ENCODE data around the gene TBC1D3K.
"Not testable (repeated sequence)": the region's sequence is repeated elsewhere in the genome, so short reads cannot be mapped to it uniquely, and the experiment has no call there.

TBC1D3K gene

DNA sequence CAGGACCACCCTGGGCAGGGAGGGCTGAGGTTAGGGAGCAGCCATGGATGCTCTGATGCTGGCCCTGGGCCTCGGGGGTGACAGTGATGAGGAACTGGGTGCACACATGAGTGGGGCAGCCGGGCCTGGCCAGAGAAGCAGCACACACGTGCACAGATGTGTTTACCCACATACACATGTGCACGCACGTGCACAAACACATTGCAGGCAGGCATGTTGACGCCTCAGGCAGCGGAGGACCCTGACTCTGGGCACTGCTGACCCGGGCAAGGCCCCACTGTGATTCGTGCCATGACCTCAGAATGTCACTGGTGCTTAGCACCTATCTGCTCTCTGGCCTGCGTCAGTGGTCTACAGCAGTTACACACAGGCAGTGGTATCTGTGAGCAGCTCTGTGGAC, at the start of gene TBC1D3K:
TBC1D3K (plus strand) TSS at position 301 of the 400 bp plus-strand sequence. CDS start 1,585 bp downstream, outside the sequence.
- in situ Hi-C loops (cut with MboI; ENCODE audit: low pct_unique_long_range_greater_than_20kb, low sequenced_read_pairs, unreplicated experiment); DNase-seq (ENCODE audit: low spot score): not testable (repeated sequence)

DNA sequence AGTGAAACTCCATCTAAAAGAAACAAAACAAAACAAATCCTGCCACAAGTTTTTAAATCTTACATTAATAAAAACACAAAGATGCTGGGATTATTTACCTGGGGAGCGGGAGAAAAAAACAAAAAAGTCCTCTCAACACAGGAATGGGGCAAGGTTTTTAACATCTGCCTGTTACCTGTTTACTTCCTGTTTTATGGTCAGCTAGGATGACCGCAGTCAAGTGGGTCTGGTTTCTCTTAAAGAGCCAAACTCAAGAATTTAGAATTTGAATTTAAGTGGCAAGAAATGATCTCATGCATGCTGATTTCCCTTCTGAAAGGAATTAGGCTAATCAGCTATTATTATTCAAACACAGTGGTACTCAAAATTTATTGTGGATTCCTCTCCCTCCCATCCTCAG, 39.7 kb upstream of the TBC1D3K start:
- in situ Hi-C loops (cut with MboI; ENCODE audit: low pct_unique_long_range_greater_than_20kb, low sequenced_read_pairs, unreplicated experiment) = no loop called here
- DNase-seq (ENCODE audit: low spot score) = no peak
- TF ChIP-seq, protein P1, sequence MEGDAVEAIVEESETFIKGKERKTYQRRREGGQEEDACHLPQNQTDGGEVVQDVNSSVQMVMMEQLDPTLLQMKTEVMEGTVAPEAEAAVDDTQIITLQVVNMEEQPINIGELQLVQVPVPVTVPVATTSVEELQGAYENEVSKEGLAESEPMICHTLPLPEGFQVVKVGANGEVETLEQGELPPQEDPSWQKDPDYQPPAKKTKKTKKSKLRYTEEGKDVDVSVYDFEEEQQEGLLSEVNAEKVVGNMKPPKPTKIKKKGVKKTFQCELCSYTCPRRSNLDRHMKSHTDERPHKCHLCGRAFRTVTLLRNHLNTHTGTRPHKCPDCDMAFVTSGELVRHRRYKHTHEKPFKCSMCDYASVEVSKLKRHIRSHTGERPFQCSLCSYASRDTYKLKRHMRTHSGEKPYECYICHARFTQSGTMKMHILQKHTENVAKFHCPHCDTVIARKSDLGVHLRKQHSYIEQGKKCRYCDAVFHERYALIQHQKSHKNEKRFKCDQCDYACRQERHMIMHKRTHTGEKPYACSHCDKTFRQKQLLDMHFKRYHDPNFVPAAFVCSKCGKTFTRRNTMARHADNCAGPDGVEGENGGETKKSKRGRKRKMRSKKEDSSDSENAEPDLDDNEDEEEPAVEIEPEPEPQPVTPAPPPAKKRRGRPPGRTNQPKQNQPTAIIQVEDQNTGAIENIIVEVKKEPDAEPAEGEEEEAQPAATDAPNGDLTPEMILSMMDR (IDR thresholded peaks at IDR 0.05; ENCODE audit: extremely low read depth, insufficient read depth, missing control alignments) = no peak

DNA sequence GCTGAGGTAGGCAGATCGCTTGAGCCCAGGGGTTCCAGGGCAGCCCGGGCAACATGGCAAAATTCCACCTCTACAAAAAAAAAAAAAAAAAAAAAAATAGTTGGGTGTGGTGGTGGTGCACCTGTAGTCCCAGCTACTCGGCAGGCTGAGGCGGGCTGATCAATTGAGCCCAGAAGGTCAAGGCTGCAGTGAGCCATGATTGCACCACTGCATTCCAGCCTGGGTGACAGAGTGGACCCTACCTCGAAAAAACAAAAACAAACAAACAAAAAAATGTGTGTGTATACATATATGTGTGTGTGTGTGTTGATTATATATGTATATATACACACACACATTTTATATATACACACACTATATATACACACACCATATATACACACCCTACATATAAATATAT, 39.1 kb upstream of the TBC1D3K start:
- DNase-seq (ENCODE audit: low spot score) = no peak
- in situ Hi-C loops (cut with MboI; ENCODE audit: low pct_unique_long_range_greater_than_20kb, low sequenced_read_pairs, unreplicated experiment) = no loop called here
- TF ChIP-seq, protein P1 (IDR thresholded peaks at IDR 0.05; ENCODE audit: extremely low read depth, insufficient read depth, missing control alignments) = no peak

DNA sequence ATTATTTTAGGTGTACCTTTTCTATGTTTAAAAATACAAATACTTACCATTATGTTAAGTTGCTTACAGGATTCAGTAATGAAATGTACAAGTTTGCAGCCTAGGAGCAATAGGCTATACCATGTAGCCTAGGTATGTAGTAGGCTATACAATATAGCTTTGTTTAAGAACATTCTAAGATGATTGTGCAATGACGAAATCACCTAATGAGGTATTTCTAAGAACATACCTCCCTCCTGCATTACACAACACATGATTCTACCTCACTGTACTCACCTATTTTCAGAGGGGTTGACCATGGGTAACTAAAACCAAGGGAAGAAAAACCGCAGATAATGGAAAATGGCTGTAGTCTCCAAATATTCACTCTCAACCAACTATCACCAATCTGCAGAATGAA, 35.3 kb upstream of the TBC1D3K start:
- in situ Hi-C loops (cut with MboI; ENCODE audit: low pct_unique_long_range_greater_than_20kb, low sequenced_read_pairs, unreplicated experiment) = no loop called here
- no peak for DNase-seq (ENCODE audit: low spot score)
- TF ChIP-seq, protein P1 (IDR thresholded peaks at IDR 0.05; ENCODE audit: extremely low read depth, insufficient read depth, missing control alignments) = no peak

DNA sequence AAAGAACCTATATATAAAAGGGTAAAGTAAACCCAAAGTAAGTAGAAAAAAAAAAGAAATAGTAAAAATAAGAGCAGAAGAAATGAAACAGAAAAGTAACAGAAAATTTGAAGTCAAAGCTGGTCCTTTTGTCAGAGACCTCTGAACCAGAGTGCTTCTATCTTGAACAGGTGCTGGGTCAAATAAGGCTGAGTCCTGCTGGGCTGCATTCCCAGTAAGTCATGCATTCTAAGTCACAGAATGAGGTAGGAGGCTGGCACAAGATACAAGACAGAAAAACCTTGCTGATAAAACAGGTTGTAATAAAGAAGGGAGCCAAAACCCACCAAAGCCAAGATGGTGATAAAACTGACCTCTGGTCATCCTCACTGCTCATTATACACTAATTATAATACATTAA, 27.3 kb upstream of the TBC1D3K start:
- in situ Hi-C loops (cut with MboI; ENCODE audit: low pct_unique_long_range_greater_than_20kb, low sequenced_read_pairs, unreplicated experiment); DNase-seq (ENCODE audit: low spot score): not testable (repeated sequence)
